ENCODE measurements around the gene CXCR2. TPM values are rescaled to one million over a fixed set of nuclear protein-coding genes. Genes with fewer than 3 reads are reported as not detected.

CXCR2 gene
- total and polyA plus RNA-seq, 10 of the 15 experiments (the other 5 are each of a cell fraction or from before 2014, with no cell fraction given), result 0.04 to 0.62 (median 0.16) TPM

DNA sequence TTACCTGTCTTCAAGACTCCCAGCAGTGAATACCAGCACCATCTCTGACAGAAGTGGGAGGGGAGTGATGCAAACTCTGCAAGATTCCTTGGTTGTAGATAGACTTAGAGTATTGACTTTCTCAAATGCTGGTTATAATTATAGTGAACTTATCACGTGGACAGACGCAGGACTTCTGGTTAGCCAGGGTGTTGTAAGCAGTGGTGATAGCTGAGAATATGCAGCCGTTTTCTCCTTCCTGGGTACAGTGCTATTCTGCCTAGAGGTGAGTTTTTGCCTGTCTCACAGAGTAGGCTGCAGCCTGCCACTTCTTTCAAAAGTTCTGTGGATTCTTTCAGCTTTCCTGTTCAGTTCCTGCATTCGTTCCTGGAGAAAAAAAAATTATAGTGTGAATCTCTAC lies 733 bp upstream of the CXCR2 start:
- Histone ChIP-seq H2AFZ (ENCODE audit: control insufficient read depth, low read depth, low read length) (no peak overlapping the region), H3K4me3 (no peak overlapping the region), H3K79me2 (ENCODE audit: control insufficient read depth, insufficient read depth, low read length) (no peaks in the 10 kb centered on the region), H4K20me1 (ENCODE audit: control insufficient read depth, insufficient read depth) (no peaks in the 10 kb centered on the region), H3K9ac (ENCODE audit: control insufficient read depth, insufficient read depth, low read length) (no peak overlapping the region), H3K27me3 (replicated peaks in 1 of 2; ENCODE audit: control insufficient read depth in 2 of 2, insufficient read depth in 2 of 2, low read length in 1 of 2) (0 out of 4 replicates have a peak, but pooled peaks cover 0 to 2% of the 10 kb centered on the region in 2 experiments), H3K9me3 (replicated peaks; ENCODE audit: control insufficient read depth, insufficient read depth, low read length) (peaks cover 2% of the 10 kb centered on the region), H3K4me1 (ENCODE audit: control insufficient read depth, insufficient read depth, low read length) (no peaks in the 10 kb centered on the region), H3K27ac (ENCODE audit: control insufficient read depth, insufficient read depth) (no peak overlapping the region), H3K36me3 (ENCODE audit: control insufficient read depth in 2 of 2, insufficient read depth in 2 of 2, low read length in 1 of 2) (no peaks in the 10 kb centered on the region), H3K4me2 (ENCODE audit: control insufficient read depth, insufficient read depth) (no peak overlapping the region)
- WGBS (ENCODE audit: insufficient coverage, insufficient replicate concordance, low lambda C conversion rate, missing lambda C conversion rate), result 2% methylated on average over 4 of the region's 4 CpGs
- no peak for ATAC-seq
- no peak for DNase-seq (ENCODE audit: low read depth, low spot score)
- ChIA-PET POLR2A (no interaction called here), RAD21 (ENCODE audit: unreplicated experiment) (no interaction called here), SMC1A (ENCODE audit: uncharacterized antibody, unreplicated experiment) (no interaction called here), CTCF (no interaction called here)
- in situ Hi-C loops (cut with MboI) (no loop called here), intact Hi-C loops (cut with micrococcal nuclease; ENCODE audit: unreplicated experiment) (no loop called here)
- TF ChIP-seq BRCA1 (IDR thresholded peaks at IDR 0.05; ENCODE audit: low read depth, low read length) (no peak), CREM (IDR thresholded peaks at IDR 0.05; ENCODE audit: low read depth) (no peak), ZBTB4 (CRISPR knock-in tag; IDR thresholded peaks at IDR 0.05) (no peak), GATAD2B (conservative IDR thresholded peaks at IDR 0.05; ENCODE audit: low read depth) (no peak), RFX5 (IDR thresholded peaks at IDR 0.05; ENCODE audit: low read depth, low read length) (no peak), NRF1 (conservative IDR thresholded peaks at IDR 0.05; ENCODE audit: low read depth, low read length) (no peak)
- TF ChIP-seq, protein P1, sequence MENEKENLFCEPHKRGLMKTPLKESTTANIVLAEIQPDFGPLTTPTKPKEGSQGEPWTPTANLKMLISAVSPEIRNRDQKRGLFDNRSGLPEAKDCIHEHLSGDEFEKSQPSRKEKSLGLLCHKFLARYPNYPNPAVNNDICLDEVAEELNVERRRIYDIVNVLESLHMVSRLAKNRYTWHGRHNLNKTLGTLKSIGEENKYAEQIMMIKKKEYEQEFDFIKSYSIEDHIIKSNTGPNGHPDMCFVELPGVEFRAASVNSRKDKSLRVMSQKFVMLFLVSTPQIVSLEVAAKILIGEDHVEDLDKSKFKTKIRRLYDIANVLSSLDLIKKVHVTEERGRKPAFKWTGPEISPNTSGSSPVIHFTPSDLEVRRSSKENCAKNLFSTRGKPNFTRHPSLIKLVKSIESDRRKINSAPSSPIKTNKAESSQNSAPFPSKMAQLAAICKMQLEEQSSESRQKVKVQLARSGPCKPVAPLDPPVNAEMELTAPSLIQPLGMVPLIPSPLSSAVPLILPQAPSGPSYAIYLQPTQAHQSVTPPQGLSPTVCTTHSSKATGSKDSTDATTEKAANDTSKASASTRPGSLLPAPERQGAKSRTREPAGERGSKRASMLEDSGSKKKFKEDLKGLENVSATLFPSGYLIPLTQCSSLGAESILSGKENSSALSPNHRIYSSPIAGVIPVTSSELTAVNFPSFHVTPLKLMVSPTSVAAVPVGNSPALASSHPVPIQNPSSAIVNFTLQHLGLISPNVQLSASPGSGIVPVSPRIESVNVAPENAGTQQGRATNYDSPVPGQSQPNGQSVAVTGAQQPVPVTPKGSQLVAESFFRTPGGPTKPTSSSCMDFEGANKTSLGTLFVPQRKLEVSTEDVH (IDR thresholded peaks at IDR 0.05; ENCODE audit: low read depth, partially characterized antibody), result no peak
- BruUV-seq (replicated peaks), result no TSS peak
- FAIRE-seq, result no peak
